A673 (cell line): Measurements from ENCODE around the gene POU2AF3. TPM values are rescaled to one million over a fixed set of nuclear protein-coding genes. Genes with fewer than 3 reads are reported as not detected.
"Not testable (repeated sequence)": the region's sequence is repeated elsewhere in the genome, so short reads cannot be mapped to it uniquely, and the experiment has no call there.

Source experiments
- BruUV-seq: library from RNA; stranded (reverse); fragments of 400-500 nt; replicated peaks from 2 replicates; lab custom pipeline; 2021; lab: Mats Ljungman, UMichigan
- CTCF ChIA-PET: fragments of 300-600 bp; sonication (Branson Sonifier 250); formaldehyde crosslinking; loops from one replicate; lab custom pipeline; 2022; ENCODE audit warnings: antibody characterized with exemption; lab: Charles Lee
- POLR2A ChIA-PET: fragments of 300-600 bp; sonication (Branson Sonifier 250); formaldehyde crosslinking; loops from one replicate; lab custom pipeline; 2022; ENCODE audit warnings: antibody characterized with exemption; ENCODE audit not compliant: low non-redundant PET; lab: Charles Lee
- DNase-seq: peaks from one replicate; pipeline ENCODE4 v3.0.0-alpha.2; 2015; ENCODE audit warnings: low spot score
- H3K27ac ChIP-seq: fragments of 200-600 bp; sonication (generic); 2 replicates; pipeline ENCODE4 v1.5.1; 2016; ENCODE audit warnings: mixed run types, low read depth, mild to moderate bottlenecking, mixed read lengths, antibody characterized with exemption, low read length; ENCODE audit not compliant: poor library complexity, severe bottlenecking
- H3K27me3 ChIP-seq: fragments of 200-600 bp; sonication (generic); replicated peaks from 2 replicates; pipeline ENCODE4 v1.6.1; 2017; ENCODE audit warnings: mixed run types, low read depth, mild to moderate bottlenecking, mixed read lengths, antibody characterized with exemption, low read length; ENCODE audit not compliant: insufficient read depth, poor library complexity
- H3K36me3 ChIP-seq: fragments of 200-600 bp; sonication (generic); 2 replicates; pipeline ENCODE4 v1.6.1; 2016; ENCODE audit warnings: mixed run types, mild to moderate bottlenecking, mixed read lengths, antibody characterized with exemption, low read length; ENCODE audit not compliant: insufficient read depth, poor library complexity, severe bottlenecking
- H3K4me1 ChIP-seq: fragments of 200-600 bp; sonication (generic); 2 replicates; pipeline ENCODE4 v1.6.1; 2017; ENCODE audit warnings: mixed run types, mild to moderate bottlenecking, mixed read lengths, antibody characterized with exemption, low read length; ENCODE audit not compliant: insufficient read depth, poor library complexity, severe bottlenecking
- H3K4me3 ChIP-seq: fragments of 200-600 bp; sonication (generic); 2 replicates; pipeline ENCODE4 v1.5.1; 2016; ENCODE audit warnings: low read depth, mixed run types, mild to moderate bottlenecking, mixed read lengths, low read length; ENCODE audit not compliant: poor library complexity, severe bottlenecking
- H3K9me3 ChIP-seq: fragments of 200-600 bp; sonication (generic); 2 replicates; pipeline ENCODE4 v1.6.1; 2016; ENCODE audit warnings: mixed run types, low read depth, mild to moderate bottlenecking, mixed read lengths, antibody characterized with exemption, low read length; ENCODE audit not compliant: poor library complexity, severe bottlenecking
- CTCF ChIP-seq: fragments of 300-800, 200-600 bp; sonication (generic); conservative IDR thresholded peaks from 2 replicates; pipeline ENCODE4 v1.5.1; 2017; ENCODE audit warnings: low read depth, mild to moderate bottlenecking, antibody characterized with exemption, low read length, moderate library complexity, mixed read lengths
- EZH2 ChIP-seq: fragments of 200-600 bp; sonication (generic); IDR thresholded peaks from 2 replicates; pipeline ENCODE4 v1.6.1; 2017; ENCODE audit warnings: borderline replicate concordance, low read depth, mild to moderate bottlenecking, mixed read lengths, antibody characterized with exemption, low read length; ENCODE audit not compliant: poor library complexity, severe bottlenecking
- intact Hi-C: fragments of 100-400 bp; cut with micrococcal nuclease; formaldehyde crosslinking; loops from one replicate; pipeline ENCODE4 v1.10.0; 2022; ENCODE audit not compliant: unreplicated experiment
- total RNA-seq: library from RNA; stranded (reverse); gene quantifications from 2 replicates; pipeline ENCODE4 v1.2.3, GENCODE V29; 2021

Gene POU2AF3
- total RNA-seq, 1 experiment from 2014 or later, result 0.77 TPM

GRCh38 chr11:111283945-111284481 is 14.3 kb upstream of the POU2AF3 start:
- Histone ChIP-seq H3K36me3 (no peaks in the 10 kb centered on the region), H3K9me3 (no peaks in the 10 kb centered on the region), H3K4me1 (no peaks in the 10 kb centered on the region), H3K27ac (no peak overlapping the region), H3K4me3 (no peak overlapping the region), H3K27me3 (no peaks in the 10 kb centered on the region)
- no peak for TF ChIP-seq CTCF
- no peak for TF ChIP-seq EZH2
- POLR2A ChIA-PET, result no interaction called here
- BruUV-seq, result no TSS peak
- intact Hi-C loops, result loop anchor here (1.0 to 10.0 kb wide), 3 partner anchors 139 to 561 kb away; no protein-coding TSS in a partner anchor
- DNase-seq, result no peak
- CTCF ChIA-PET, result interaction anchor here (0.5 to 2.3 kb wide), 5 partner anchors 140 to 166 kb away, joined by 4 to 35 read pairs (median 16); no protein-coding TSS in a partner anchor

- Histone ChIP-seq H3K9me3 (no peaks in the 10 kb centered on the region), H3K27me3 (no peaks in the 10 kb centered on the region), H3K4me1 (no peaks in the 10 kb centered on the region), H3K27ac (no peak overlapping the region), H3K36me3 (no peaks in the 10 kb centered on the region), H3K4me3 (no peak overlapping the region)
- ChIA-PET POLR2A (no interaction called here), CTCF (interaction anchor here (1.0 kb wide), 1 partner anchor 143 kb away, joined by 4 read pairs; no protein-coding TSS in a partner anchor)
- intact Hi-C loops, result loop anchor here (10.0 kb wide), 1 partner anchor 559 kb away; no protein-coding TSS in a partner anchor
- no peak for DNase-seq
- BruUV-seq, result no TSS peak
- TF ChIP-seq CTCF (no peak), EZH2 (no peak)
Measured at GRCh38 chr11:111285189-111286091, 12.9 kb upstream of the POU2AF3 start.

GRCh38 chr11:111291764-111292163 is 6.6 kb upstream of the POU2AF3 start:
- Histone ChIP-seq H3K4me1 (no peaks in the 10 kb centered on the region), H3K36me3 (no peaks in the 10 kb centered on the region), H3K4me3 (no peak overlapping the region), H3K27ac (no peak overlapping the region), H3K9me3 (no peaks in the 10 kb centered on the region), H3K27me3 (no peaks in the 10 kb centered on the region)
- ChIA-PET POLR2A (no interaction called here), CTCF (no interaction called here)
- intact Hi-C loops, result no loop called here
- DNase-seq, result no peak
- no peak for TF ChIP-seq CTCF
- no peak for TF ChIP-seq EZH2
- no TSS peak for BruUV-seq

- H3K36me3 ChIP-seq, CTCF ChIA-PET, H3K4me1 ChIP-seq, H3K4me3 ChIP-seq, H3K27me3 ChIP-seq, BruUV-seq, DNase-seq, intact Hi-C loops, H3K27ac ChIP-seq, H3K9me3 ChIP-seq, POLR2A ChIA-PET: not testable (repeated sequence)
Measured at GRCh38 chr11:111292408-111292807, 5.9 kb upstream of the POU2AF3 start.
